ENCODE data around the gene PTGR1.

The PTGR1 gene

DNA sequence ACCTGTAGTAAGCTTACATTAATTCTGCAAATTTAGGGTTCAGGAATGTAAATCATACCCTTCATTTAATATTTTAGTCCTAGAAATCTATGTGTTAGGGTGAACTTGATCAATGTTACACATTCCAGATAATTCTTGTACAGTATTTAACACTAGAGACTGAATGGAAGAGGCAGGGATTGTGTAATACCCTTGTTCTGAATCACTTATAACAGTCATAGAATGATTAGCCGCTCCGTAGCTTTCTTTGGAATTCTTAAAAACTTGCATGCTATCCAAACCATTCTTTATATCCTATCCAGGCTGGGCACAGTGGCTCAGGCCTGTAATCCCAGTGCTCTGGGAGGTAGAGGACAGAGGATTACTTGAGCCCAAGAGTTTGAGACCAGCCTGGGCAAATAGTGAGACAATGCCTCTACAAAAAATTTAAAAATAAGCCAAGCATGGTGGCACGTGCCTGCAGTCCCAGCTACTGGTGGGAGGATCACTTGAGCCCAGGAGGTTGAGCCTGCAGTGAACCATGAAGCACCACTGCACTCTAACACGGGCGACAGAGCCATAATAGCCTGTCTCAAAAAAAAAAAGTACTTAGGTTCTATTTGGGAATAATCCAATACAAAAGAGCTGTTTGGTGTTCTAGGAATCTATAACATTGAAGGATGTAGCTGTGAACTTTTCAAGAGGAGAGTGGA is 66.2 kb downstream of the PTGR1 start:
- DNase-seq (ENCODE audit: low spot score) = no peak

GRCh38 chr9:111531716-111532115 is 67.7 kb downstream of the PTGR1 start:
- no peak for DNase-seq (ENCODE audit: low spot score)

GRCh38 chr9:111529787-111530186 is 69.7 kb downstream of the PTGR1 start:
- no peak for DNase-seq (ENCODE audit: low spot score)

GRCh38 chr9:111527347-111527746 is 72.1 kb downstream of the PTGR1 start:
- peak; percentile 13 for DNase-seq (ENCODE audit: low spot score)

DNA sequence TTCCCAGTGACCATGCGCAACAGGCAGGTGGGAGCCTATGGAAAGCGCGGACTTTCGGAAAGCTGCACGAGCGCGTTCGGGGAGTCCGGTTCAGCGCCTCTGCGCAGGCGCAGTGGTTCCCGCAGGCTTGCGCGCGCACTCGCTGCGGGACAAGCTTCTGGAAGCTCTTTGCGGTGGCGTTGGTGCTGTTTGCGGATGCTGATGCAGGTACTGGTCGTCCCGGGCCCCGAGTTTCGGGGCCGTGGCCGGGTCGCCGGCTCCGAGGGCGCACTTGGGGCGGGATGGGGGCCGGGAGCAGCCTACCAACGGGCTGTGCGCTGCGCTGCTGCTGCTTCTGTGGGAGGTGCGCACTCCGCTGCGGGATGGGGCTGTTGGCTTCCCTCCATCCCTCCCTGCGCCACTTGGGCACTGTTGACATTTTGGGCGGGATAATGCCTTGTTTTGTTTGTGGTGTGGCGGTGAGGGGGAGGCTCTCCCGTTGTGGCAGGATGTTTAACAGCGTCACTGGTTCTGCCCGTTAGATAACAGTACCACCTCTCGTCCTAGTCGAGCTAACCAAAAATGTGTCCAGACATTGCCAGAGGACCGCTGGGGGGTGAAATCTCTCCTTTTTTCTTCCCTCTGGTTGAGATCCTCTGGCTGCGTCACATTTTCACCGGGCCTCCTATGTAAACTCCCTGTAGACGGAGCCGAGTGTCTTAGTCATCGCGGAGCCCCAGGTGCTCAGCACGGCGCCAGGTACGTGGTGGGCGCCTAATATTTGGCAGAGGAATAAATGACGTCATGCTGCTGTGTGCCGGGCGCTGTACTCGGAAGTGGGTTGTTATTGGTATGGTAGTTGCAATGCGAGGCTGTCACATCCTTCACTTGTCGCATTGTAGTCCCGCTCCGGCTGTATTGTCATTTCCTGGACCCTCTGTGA is 74.1 kb downstream of the PTGR1 start, which contains the start of gene ZNF483:
ZNF483 (plus strand) TSS at position 124 of the 922 bp plus-strand sequence. CDS start 2,217 bp downstream, outside the sequence.
- DNase-seq (ENCODE audit: low spot score) = peak; percentile 72

DNA sequence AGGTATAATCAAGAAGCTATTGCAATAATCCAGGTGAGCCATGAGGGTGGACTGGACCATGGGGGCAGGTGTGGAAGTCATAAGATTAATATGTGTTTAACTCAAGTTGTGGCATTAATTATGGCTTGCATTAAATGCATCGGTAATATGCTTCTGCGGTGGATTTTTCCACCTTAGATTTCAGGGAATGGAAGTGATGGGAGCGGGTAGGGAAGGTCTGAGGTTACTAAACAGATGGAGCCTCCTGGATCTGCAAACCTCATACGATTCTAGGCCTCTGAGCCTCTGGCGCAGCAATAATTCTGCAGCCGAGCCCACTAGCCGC is 74.8 kb downstream of the PTGR1 start:
- no peak for DNase-seq (ENCODE audit: low spot score)

GRCh38 chr9:111516061-111516465 is 83.4 kb downstream of the PTGR1 start:
- DNase-seq (ENCODE audit: low spot score) = no peak

GRCh38 chr9:111514967-111515366 is 84.5 kb downstream of the PTGR1 start:
- no peak for DNase-seq (ENCODE audit: low spot score)

Data from CD4-positive, alpha-beta T cell treated with Interleukin-2 at 100 ng/mL for 4 hours (primary cell).